Left forelimb (tissue), 1 donor: ENCODE results near the gene GNMT.

Experiments
- DNase-seq: peaks from one replicate; pipeline ENCODE4 v3.0.0-alpha.2; 2018; ENCODE audit warnings: low spot score

Gene GNMT

DNA sequence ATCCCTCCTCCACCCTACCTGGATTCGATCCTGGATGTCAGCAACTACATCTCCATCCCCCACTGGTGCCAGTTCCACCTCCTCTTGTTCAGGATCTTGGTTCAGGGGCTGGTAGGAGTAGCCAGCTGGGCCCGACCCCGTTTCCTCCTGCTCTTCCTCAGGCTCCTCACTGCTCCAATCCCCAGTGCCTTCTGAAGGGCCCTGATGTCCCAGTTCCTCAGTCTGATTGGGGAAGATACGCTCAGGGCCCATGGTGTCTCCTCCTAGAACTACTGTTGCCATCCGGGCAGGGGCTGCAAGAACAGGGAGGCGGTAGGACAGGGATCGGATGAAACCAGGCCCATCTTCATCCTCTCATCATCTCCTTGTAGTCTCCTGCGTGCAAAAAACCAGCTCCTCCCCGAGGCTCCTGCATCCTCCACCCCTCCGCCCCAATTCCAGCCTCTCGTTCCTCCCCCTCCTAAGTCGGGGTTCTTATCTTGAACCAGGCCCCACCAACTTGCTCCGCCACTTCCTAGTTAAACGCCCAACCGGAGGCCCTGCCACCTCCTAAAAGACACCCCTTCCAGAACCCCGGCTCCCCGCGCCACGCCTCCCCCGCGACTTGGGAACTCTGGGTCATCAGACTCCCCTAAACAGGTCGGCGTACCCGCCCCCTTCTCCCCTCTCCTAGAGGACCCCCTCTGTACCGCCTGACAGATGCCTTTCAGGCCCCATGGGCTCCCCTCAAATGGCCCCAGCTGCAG is 52.7 kb downstream of the GNMT start:
- DNase-seq: no peak
